GM13977 (cell line): ENCODE measurements around the gene LRP1B.

Experiments used
- DNase-seq: peaks from one replicate; pipeline ENCODE4 v3.0.0; 2012; ENCODE audit warnings: low spot score
- in situ Hi-C: fragments of 300-500 bp; cut with MboI; formaldehyde crosslinking; loops from one replicate; pipeline ENCODE4 v1.12.0; 2022; ENCODE audit warnings: low sequenced_read_pairs, low pct_unique_long_range_greater_than_20kb, mixed read lengths, inconsistent platforms; ENCODE audit not compliant: unreplicated experiment
- TF ChIP-seq, protein P1 (sequence below): IDR thresholded peaks from 2 replicates; pipeline ENCODE4 v1.5.1; 2012; ENCODE audit warnings: mild to moderate bottlenecking, control low read depth; ENCODE audit not compliant: insufficient read depth; ENCODE audit errors: extremely low read depth, missing control alignments

The LRP1B gene

DNA sequence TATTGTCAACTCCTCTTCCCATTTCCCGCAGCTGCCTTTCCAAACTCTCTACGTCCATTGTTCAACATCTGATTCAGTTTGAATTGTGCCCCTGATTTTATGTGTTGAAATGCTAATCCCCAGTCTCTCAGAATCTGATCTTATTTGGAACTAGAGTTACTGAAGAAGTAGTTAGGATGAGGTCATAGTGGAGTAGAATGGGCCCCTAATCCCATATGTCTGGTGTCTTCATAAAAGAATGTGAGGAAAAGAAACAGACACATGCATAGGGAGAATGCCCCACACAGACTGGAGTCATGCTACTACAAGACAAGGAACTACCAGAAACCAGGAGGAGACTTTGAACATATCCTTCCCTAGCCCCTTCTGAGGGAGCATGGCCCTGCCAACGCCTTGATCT is 99.2 kb downstream of the LRP1B start:
- DNase-seq, result no peak
- in situ Hi-C loops, result no loop called here

DNA sequence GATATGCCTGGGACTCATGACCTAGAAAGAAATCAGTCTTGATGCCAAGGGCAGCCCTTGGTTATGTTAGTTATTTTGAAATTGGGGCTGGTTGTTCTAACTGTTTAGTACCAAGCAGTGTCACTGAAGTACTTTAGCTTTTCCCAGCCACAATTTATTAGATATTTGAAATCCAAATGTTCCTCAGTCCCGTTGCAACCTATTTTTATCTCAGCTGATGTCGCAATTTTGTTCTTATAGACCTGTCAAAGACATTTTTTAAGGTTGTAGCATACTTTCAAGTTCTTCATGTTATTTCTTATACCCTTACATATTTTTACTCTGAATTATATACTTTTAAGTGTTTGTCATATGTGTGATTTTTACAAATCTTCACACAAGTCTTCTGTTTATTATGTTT is 100.1 kb downstream of the LRP1B start:
- in situ Hi-C loops, result no loop called here
- TF ChIP-seq, protein P1, sequence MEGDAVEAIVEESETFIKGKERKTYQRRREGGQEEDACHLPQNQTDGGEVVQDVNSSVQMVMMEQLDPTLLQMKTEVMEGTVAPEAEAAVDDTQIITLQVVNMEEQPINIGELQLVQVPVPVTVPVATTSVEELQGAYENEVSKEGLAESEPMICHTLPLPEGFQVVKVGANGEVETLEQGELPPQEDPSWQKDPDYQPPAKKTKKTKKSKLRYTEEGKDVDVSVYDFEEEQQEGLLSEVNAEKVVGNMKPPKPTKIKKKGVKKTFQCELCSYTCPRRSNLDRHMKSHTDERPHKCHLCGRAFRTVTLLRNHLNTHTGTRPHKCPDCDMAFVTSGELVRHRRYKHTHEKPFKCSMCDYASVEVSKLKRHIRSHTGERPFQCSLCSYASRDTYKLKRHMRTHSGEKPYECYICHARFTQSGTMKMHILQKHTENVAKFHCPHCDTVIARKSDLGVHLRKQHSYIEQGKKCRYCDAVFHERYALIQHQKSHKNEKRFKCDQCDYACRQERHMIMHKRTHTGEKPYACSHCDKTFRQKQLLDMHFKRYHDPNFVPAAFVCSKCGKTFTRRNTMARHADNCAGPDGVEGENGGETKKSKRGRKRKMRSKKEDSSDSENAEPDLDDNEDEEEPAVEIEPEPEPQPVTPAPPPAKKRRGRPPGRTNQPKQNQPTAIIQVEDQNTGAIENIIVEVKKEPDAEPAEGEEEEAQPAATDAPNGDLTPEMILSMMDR, result no peak
- no peak for DNase-seq

More for the DNA sequence above, 99.2 kb downstream of the LRP1B start:
- TF ChIP-seq, protein P1, result no peak

DNA sequence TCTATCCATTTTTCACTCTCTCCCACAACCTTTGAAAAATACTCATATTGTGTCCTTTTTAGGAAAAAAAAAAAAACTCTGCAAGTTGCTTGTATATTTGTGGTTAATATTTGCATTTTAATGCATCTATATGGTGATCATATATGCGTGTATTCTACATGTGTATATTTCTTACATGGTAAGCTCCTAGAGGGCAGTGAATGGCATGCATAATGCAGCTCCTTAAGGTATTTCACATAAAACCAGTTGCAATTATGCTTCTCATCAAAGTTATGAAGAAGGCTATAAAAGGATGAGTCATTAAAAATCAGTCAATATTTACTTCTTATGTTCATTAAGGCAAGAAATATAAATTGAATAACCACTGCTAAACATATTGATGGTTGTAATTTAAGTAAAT is 100.8 kb downstream of the LRP1B start:
- in situ Hi-C loops, result no loop called here
- TF ChIP-seq, protein P1, result no peak
- DNase-seq, result no peak

DNA sequence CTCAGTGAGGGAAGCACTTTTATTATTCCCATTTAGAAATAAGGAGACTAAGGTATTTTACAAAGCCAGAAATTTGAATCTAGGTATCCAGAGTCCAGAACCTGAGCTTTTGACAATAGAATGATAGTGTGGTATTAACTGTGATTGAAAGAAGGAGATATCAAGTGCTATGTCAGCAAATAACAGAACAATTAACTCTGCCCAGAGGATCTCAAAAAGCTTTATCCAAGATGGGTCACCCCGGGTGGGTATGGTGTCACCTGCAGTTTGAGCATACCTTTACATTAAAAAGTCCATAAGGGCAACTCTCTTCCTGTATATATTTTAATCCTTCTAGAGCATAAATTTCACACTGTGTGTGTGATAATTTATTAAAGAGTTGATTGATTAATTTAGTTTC is 105.4 kb downstream of the LRP1B start:
- DNase-seq, result no peak
- in situ Hi-C loops, result no loop called here
- TF ChIP-seq, protein P1, result no peak

DNA sequence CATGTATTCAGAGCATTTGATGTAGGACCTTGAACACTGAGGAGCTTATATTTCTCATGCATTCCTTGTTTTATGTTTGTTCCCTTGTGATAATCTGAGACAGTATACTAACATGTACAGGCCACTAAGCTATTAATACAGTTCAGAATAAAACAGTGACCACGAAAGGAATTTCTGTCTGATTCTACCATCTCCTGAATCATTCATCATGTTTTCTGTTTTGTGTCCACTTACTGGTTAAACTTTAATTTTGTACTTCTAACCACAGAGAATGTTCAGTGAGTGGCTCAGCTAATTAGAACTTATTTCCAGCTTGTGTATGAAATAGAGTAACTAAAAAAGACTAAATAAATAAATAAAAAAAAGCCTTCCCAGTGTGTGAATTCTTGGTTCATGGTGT is 110.4 kb downstream of the LRP1B start:
- TF ChIP-seq, protein P1, result no peak
- DNase-seq, result no peak
- in situ Hi-C loops, result no loop called here

DNA sequence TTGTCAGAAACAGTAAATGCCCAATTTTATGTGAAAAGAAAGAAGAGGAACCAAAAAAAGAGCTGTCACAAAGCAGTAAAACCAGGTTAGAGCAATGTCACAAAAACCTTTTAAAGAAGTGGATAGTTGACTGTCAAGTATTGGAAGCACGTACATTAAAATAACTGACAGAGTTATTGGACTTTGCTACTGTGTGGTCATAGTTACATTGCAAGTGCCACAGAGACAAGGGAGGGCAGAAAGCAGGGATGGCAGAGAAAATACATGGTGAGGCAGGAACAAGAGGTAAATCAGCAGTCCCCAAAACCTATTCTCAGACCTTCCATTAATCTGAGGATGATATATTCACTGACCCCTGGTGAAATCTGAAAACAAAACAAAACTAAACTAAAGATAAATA is 116.3 kb downstream of the LRP1B start:
- TF ChIP-seq, protein P1, result no peak
- in situ Hi-C loops, result no loop called here
- no peak for DNase-seq

DNA sequence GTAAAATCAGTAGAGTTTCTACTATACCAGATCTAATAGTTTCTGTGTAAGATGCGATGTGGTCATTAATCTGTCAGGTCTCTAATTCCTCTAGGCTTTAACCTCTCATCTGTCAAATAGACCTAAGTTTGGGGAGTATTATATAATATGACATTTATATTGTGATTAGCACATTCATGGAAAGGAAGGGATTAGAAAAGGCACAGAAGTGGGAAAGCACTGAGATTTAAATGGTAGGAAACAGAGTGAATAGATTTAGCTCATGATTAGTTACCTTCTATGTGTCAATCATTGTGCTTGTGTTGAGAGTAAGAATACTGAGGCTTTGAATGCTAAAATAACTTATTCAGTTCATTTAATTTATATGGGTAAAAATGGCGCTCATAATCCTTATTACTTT is 118.0 kb downstream of the LRP1B start:
- DNase-seq, result no peak
- in situ Hi-C loops, result no loop called here
- TF ChIP-seq, protein P1, result no peak
